Measurements from ENCODE around the gene ATXN10.

ATXN10 gene

DNA sequence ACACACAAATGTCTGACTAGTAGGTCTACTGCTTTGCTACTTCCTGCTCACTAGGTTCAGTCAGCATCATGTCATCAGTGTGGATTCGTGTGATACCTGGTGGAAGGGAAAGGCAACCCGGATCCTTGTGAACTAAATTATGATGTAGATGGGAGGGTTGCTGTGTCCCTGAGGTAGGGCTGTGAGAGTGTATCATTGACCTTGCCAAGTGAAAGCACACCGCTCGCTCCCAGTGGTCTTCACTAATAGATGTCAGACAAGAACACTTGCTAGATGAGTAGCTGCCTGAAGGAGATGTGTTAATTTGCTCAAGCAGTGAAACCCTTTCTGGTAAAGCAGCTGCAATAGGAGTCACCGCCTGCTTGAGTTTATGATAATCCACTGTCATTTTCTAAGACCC is 185.9 kb downstream of the ATXN10 start:
- no peak for TF ChIP-seq GATA2 (IDR thresholded peaks at IDR 0.05; ENCODE audit: low read depth, low read length)
- TF ChIP-seq GATA3 (IDR thresholded peaks at IDR 0.05; ENCODE audit: low read depth, low read length): no peak

DNA sequence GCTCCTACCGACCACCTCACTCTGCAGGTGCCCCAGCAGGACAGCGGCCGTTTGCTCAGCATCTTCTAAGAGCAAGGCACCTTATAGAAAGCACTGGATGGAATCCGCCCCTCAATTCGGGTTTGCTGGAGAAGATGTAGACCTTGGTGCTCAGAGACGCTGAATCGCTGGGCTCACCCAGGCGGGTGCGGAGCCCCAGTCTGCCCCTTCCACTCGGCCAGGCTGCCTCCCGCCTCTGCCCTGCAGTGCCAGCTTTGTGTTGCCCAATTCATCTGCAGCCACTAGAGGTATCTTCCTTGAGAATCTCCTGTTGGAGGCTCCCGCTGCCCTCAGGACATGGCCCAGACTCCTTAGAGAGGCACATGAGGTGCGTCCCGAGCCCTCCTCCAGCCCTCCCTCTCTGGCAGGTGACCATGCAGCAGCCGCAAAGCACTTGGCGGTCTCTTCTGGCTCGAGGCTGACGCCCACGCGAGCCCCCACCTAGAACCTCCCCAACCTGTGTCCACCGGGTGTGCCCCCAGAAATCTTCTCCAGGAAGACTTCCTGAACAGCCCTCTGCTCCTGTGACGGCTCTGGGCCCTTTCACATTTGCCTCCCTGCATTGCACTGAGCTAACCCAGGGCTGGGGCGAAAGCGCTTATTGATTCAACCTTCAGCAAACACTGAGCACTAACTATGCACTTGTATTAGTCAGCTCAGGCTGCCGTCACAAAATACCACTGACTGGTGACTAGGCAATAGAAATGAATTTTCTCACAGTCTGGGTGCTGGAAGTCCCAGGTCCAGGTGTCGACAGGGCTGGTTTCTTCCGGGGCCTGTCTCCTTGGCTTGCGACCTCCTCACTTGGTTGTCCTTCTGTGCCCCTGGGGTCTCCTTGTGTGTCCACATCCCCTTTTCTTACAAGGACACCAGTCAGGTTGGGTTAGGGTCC is 187.9 kb downstream of the ATXN10 start:
- TF ChIP-seq GATA2 (IDR thresholded peaks at IDR 0.05; ENCODE audit: low read depth, low read length): no peak
- TF ChIP-seq GATA3 (IDR thresholded peaks at IDR 0.05; ENCODE audit: low read depth, low read length): no peak

DNA sequence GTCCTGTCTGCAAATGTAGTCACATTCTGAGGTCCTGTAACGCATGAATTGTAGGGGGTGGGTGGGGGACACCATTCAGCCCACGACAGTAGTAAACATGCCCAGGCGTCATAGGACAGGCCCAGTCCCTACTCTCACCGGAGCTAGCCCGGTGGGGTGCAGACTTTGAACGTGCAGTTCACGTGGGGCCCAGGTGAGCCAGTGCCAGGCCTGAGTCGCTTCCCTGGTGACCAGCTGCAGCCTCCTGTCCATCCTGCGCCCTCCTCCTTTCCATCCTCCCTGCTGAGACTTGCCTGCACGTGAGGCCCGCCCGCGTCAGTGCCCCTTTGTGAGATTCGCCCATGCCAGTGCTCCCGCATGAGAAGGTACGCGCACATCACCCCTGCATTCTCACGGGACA is 188.6 kb downstream of the ATXN10 start:
- no peak for TF ChIP-seq GATA2 (IDR thresholded peaks at IDR 0.05; ENCODE audit: low read depth, low read length)
- TF ChIP-seq GATA3 (IDR thresholded peaks at IDR 0.05; ENCODE audit: low read depth, low read length): no peak

DNA sequence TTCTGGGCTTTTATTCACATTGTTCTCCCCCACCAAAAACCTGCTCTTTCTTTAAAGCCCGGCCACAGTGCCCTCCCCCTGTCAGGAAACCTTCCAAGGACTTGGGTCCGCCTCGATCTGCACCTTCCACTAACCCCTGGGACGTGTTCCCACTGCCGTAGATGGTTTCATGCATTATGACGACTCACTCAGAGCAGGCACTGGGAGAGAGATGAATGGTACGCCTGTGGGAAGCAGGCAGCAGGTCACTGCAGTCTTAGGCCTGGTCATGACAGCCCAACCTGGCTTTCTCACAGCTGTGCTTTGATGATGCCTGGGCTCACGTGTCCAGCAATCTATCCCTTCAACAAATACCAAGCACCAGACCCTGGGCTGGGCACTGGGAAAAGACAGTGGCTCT is 189.6 kb downstream of the ATXN10 start:
- TF ChIP-seq GATA2 (IDR thresholded peaks at IDR 0.05; ENCODE audit: low read depth, low read length) (no peak), GATA3 (IDR thresholded peaks at IDR 0.05; ENCODE audit: low read depth, low read length) (no peak)

DNA sequence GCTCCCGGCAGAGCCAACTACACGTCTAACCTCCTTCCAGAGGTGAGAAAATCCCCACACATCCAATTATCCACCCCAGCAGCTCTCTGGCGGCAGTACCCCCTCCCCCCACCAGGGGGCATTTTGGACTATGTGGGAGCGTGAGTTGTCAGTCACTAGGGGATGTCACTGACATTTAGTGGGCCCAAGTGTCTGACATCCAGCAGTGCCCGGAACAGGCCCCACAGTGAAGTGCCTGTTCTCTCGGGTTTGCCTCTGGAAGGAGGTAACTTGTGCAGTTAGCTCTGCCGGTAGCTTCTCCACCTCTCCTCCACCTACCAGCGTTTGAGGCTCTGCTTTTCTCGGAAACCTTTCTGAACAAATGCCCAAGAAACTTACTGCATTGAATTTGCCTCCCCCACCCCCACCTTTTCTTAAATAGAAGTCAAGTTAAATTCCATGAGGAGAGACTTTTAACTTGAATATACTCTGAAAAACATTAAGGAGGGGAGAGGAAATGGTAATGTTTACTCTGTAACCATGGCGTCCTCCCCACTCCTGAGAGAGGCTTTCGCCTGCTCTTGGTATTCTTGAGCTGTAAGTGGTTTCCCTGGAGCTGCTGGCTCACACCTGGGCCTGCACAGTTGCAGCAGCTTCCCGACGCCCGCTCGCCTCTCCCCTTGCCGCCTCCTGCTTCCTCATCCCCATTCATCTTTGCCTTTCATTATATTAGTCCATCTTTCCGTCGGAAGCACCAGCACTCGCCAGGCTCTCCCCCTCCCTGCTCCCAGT is 192.5 kb downstream of the ATXN10 start:
- TF ChIP-seq GATA3 (IDR thresholded peaks at IDR 0.05; ENCODE audit: low read depth, low read length) (no peak), GATA2 (IDR thresholded peaks at IDR 0.05; ENCODE audit: low read depth, low read length) (no peak)

DNA sequence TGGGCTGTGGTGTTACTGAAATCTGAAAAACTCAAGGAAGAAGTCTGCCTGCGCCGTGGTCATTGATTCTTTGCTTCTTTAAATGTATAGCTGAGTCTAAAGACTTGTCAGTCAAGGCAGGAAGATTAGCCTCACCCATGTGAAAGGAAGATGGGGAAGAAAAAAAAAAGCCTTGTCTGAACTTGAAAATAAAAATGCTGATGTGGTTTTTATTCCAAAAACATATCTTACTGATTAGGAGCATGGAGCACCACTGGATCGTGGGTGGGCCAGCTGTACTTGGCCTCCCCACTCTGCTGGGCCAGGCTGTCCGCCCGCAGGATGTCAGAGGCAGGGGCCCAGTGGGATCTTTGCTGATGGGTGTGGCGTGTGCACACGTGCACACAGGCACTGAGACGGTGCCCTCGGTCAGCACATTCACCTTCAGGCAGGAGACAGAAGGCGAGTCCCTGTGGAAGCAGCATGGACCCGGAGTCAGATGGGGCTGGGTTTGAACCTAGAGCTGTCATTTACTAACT is 193.4 kb downstream of the ATXN10 start:
- TF ChIP-seq GATA3 (IDR thresholded peaks at IDR 0.05; ENCODE audit: low read depth, low read length): no peak
- no peak for TF ChIP-seq GATA2 (IDR thresholded peaks at IDR 0.05; ENCODE audit: low read depth, low read length)

DNA sequence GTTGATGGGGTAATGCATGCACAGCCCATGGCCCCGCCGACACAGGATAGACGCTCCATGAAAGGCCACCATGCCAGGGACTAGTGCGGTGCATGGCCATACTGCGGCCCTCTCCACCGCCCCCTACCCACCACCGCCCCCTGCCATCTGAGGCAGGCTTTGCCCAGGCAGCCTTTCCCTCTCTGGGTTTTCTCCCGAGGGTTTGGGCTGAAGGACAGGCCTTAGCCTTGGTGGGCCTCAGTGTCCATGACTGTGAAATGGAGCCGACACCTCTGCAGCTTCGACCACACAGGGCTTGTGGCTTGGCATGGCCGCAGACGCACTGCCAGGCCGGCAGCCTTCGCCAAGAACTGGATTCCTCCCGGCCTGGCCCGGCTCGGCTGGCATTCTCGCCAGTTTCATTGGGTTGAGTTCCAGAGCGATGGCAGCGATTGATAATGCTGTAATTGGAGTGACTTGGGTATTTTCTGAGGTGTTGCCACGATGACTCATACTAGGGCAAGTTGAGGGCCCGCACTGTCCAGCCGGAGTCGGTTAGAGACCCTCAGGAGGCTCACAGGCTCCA is 194.0 kb downstream of the ATXN10 start:
- TF ChIP-seq GATA2 (IDR thresholded peaks at IDR 0.05; ENCODE audit: low read depth, low read length) (no peak), GATA3 (IDR thresholded peaks at IDR 0.05; ENCODE audit: low read depth, low read length) (no peak)

DNA sequence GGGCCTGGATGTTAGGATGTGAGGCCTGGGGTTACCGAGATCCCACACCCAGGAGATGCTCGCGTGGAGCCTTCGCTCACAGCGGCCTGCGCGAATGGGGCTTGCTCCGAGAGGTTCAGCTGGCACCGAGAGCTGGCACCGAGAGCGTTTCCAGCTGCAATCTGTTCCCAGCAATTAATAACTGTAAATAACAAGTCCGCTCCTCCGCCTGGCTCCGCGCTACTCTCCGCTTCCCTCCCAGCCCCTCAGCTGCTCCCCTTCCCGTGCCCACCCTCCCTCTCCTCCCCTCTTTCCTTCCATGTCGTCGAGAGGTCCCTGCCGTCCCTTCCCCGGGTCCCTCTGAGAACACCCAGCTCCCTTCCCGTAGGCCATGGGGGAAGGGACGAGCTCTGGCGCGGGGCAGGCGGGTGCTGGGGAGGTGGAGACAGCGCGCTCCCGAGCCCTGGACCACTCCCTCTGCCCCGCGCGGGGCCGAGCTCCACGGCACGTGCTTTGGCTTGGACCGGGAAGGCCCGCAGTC is 194.6 kb downstream of the ATXN10 start:
- TF ChIP-seq GATA2 (IDR thresholded peaks at IDR 0.05; ENCODE audit: low read depth, low read length): no peak
- no peak for TF ChIP-seq GATA3 (IDR thresholded peaks at IDR 0.05; ENCODE audit: low read depth, low read length)

DNA sequence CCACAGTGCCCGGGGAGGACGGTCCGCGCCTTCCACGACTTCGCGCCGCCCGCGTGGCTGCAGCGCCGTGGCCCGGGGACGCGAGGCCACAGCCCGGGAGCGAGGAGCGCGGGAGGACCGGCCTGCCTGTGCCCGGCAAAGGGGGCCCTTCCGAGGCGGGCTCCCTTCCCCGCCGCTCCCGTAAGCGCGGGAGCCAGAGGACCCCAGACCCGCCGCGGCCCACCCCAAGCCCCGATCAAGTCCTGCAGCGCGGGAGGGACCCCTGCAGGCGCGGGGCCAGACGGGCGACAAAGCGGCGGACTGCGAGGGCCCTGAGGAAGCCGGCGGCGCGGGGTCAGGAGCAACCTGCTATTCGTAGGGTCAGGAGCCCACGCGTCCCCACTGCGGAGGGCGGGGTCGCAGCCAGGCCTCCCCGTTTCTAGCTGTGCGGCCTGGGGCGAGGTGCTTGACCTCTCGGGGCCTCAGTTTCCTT is 195.0 kb downstream of the ATXN10 start:
- no peak for TF ChIP-seq GATA2 (IDR thresholded peaks at IDR 0.05; ENCODE audit: low read depth, low read length)
- TF ChIP-seq GATA3 (IDR thresholded peaks at IDR 0.05; ENCODE audit: low read depth, low read length): no peak

DNA sequence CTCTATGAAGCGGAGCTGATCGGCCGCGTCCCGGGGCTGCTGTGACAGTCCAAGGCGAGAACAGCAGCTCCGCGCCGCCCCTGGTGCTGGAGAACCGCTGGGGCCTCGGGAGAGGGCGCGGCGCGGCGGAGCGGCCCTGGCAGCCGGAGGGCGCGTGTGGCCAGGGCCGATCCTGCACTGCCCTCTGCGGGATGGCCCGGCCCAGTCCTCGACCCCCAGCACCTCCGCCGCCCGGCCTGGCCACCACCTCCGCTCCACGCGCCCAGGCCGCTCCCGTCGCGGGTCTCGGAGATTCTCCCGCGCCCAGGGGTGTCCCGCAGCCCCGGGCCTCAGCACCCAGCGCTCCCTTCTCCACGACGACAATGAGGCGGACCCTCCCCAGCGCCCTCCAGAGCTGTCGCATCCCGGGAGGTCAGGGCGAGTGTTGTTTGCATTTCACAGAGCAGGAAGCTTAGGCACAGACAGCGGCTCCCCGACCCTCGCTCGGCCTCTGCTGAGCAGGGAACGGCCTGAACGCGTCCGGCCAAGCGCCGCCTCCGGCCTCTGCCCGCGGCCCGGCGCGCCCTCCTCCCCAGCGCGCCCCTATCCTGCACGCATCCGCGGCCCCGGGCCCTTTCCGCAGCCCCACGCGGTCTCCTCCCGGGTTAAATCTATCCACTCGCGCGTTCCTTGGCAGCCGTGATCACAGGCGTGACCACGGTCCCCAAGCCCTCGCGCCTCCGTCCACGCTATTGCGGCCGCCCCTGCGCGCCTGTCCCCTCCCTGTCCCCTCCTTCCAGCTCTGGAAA is 195.7 kb downstream of the ATXN10 start:
- TF ChIP-seq GATA2 (IDR thresholded peaks at IDR 0.05; ENCODE audit: low read depth, low read length) (no peak), GATA3 (IDR thresholded peaks at IDR 0.05; ENCODE audit: low read depth, low read length) (no peak)

DNA sequence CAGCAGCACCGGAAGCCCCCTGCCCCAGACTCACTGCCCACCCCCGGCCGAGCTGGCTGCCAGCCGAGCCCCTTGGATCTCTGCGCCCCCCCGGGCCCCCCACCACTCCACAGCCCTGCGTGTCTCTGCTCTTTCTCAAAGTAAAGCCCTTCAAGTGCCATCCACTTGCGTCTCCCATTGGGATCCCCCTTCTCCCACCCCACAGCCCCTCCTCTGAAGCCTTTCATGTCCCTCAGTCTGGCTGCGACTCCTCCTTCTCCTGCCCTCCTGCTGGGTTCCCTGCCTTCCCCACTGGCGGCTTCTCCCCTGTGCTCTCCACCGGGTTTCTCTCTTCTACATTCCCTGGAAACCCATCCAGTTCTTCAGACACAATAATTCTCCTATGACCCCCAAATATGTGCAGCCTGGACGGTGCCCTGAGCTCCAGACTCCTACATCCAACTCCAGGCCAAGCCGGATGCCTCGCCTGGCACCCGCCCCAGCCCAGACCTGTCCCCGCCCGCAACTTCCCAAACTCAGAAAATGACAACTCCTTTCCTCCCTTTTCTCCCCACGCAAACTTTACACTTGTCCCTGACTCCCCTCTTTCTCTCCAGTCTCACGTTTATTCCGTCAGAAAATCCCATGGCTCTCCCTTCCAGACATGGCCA is 196.4 kb downstream of the ATXN10 start:
- TF ChIP-seq GATA3 (IDR thresholded peaks at IDR 0.05; ENCODE audit: low read depth, low read length) (no peak), GATA2 (IDR thresholded peaks at IDR 0.05; ENCODE audit: low read depth, low read length) (no peak)

DNA sequence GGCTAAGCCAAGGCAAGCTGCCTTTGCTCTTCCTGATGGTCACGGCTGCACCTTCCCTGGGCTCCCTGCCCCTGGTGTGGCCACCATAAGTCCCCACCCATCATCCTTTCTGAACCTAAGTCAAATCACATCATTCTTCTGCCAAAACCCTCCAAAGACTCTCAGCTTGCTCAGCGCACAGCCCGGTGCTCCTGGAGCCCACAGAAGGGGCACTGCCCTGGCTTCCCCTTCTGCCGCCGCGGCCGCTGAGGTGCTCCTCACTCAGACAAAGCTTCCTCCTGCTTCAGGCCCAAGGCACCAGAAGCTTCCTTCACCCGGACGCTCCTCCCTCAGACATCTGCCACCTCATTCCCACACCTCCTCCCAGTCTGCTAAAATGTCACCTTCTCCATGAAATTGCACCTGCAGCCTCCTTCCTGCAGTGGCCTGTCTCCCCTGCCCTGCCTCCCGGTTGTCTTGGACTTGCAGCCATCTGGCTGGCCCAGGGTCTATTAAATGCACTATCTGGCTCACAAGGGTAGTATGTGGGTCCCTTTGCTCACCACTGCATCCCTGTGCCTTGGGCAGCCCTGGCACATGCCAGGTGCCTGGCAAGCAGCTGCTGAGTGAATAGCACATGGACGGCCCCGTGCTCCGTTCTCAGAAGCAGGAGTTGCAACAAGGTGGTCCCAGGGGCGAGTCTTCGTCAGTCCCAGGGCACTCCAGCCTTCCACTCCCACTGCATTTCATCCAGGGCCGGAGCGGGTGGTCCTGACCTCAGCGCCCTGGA is 197.1 kb downstream of the ATXN10 start:
- TF ChIP-seq GATA2 (IDR thresholded peaks at IDR 0.05; ENCODE audit: low read depth, low read length): no peak
